HG02938 (cell line): Measurements from ENCODE around the gene KAT6B.
"Not testable (repeated sequence)": the region's sequence is repeated elsewhere in the genome, so short reads cannot be mapped to it uniquely, and the experiment has no call there.

Source experiments
- ATAC-seq: cut with Tn5 transposase; IDR thresholded peaks from one replicate; pipeline ENCODE4 v1.9.1; 2021; ENCODE audit warnings: mild to moderate bottlenecking, moderate library complexity; ENCODE audit not compliant: unreplicated experiment

The KAT6B gene

DNA sequence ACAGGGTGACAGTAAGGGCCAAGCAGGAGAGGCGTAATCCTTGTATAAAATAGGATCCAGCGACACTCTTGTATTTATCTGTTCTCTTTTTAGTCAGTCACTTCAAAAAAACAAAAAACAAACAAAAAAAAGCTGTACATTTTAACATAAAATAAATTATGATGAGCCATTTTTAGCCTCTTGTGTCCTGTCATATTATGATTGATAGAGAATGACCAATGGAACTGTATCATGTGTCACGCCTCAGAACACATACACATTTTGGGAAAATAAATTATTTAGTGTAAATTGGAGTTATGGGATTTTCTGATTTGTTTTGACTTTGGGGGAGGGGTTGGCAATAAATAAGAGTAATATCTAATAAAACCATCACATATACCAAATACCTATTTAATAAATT is 205.7 kb downstream of the KAT6B start:
- no peak for ATAC-seq

DNA sequence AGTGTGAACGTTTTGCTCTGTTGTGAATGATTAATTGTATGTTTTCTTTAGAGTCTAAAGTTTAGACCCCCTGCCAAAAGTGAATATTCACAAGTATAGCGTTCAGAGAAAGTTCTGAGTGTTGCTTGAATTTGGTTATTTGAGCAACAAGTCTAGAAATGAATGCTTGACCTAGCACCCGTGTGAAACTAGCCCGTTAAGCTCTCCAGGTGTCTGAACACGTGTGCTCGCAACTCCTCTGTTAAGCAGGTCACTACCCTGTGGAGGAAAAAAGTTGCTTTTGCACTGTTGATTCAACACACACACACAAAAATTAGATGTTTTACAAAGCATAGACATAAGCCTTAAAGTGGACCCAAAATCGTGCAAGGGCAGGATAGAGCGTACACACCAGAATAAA is 206.4 kb downstream of the KAT6B start:
- no peak for ATAC-seq

GRCh38 chr10:75033399-75034130 is 207.2 kb downstream of the KAT6B start:
- ATAC-seq: no peak

DNA sequence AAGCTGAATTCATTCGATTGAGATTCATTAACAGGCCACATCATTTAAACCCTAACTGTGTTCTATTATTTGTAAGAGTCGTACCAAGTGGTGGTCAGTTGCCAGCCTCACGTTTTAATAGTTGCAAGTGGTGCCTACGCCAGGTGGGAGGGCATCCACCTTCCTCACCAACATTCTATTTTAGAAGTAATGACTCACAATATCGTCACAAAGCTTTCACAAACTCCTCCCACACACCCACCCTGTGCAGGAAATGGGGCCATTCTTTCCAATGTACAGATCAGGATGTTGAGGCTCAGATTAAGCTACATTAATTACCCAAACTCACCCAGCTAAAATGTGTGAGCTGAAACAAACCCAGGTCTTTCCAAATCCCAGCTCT is 207.7 kb downstream of the KAT6B start:
- ATAC-seq: no peak

- no peak for ATAC-seq
Measured at GRCh38 chr10:75034714-75035258, 208.4 kb downstream of the KAT6B start.

DNA sequence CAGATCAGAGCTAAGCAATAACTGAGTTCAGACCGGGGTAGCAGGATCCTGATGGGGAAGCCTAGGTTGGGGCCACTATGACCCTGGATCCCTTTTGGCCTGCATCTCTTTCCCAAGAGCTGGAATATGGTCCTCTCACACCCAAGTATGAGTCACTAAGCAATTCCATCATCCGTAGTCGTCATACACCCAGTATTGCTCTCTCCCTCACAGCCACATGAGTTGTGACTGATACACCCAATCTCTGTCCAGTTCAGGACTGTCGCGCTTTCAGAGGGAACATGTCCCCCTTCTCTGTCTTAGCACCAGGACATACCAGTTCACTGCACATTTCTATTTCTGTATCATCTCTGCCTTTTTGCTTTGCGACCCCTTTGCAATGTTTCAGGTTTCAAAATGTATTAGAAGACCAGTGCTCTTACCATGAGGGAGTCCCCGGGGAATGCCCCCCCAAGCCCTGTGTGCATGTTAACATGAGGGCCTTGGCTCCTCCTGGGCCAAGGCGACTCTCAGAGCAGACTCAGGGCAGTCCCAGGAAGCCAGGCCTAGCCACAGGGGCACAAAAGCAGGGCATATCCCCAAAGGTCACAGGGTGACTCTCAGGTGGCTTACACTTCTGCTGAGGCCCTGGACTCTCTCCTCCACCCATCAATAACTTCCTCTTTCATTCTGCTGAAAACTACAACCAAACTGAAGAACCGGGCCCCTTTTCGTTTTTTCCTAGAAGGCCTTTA is 209.7 kb downstream of the KAT6B start:
- no peak for ATAC-seq

- ATAC-seq: no peak
Measured at GRCh38 chr10:75037171-75038153, 211.1 kb downstream of the KAT6B start.

DNA sequence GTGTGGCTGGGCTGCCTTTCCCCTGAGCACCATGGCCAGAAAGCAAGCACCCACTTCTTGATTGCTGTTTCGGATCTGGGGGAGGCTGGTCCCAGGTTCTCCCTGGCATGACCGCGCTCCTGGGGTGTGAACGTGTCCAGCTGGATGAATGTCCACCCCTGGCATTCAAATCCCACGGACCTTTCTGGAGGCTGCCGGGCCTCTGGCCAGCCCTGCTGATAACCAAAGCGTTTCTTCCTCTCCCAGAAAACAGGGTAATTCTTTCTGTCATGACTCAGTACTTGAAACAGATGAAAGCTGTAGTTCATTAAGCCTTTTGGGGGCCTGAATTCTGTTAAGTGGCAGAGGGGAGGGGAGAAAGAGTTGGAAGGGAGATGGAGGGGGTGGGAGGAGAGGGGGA is 211.9 kb downstream of the KAT6B start:
- no peak for ATAC-seq

- ATAC-seq: no peak
Measured at GRCh38 chr10:75040576-75040975, 214.2 kb downstream of the KAT6B start.

DNA sequence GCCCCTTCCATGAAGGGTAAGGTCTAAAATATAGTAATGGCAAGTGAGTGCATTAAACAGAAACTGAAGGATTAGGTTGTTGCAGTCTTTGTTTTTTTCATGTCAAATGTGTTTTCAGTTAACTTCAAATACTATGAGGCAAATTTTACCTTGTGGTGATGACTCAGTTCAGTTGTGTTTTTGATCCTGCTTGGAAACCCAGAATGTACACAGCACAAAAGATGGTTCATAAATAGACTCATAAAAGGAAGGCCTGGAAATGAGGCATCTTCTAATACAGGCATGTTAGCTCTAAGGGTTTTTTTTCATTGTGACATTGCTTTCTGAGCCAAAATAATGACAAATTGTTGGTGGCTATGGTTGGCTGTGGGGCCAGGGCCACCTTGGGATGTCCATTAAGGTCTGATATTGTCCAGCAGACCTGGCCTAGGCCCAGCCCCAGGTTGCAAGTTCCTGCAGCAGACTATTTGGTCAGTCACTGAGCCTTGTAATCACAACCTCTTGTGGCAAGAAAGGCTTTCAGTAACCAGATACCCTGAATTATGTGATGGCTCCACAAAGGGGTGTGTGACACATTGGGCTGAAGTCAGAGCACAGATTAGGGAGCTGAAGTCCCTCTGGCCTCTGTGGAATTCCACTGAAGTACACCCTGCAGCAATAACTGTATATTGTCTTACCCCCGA is 216.0 kb downstream of the KAT6B start:
- no peak for ATAC-seq

DNA sequence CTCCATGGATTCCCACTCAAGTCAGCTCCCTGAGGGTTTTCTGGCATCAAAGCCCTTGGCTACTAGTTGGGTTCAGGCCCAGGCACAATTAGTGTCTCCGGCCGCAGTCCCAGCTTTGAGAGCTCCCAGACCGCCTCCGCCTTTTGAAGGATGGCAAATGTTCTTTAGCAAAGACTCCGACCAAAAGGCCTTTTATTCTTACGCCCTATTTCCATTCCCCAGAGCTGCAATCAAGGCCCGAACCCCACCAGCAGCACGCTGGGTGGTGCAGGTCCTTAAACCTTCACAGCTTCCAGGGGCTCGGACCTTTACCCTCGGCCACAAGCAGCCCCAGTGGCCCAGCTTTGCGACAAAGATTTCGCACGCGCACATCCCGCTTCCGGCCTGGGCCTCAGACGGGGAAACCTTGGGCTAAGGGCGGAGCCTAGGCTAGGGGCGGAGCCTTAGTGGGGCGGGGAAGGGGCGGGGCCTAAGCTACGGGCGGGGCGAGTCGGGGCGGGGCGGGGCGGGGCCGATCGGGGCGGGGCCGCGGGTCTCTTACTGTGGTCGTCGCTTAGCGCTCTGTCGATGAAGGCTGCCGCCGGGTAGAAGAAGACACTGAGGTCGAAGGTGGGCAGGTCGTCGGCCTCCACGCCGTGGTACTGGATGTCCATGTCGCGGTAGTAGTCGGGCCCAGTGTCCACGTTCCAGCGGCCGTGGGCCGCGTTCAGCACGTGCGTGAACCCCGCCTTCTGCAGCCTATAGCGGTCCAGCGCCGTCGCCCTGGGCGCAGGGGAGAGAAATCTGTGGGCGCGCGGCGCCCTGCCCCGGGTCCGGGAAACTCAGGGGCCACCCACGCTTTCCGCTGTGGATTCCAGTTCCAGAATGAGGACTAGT is 217.1 kb downstream of the KAT6B start:
- no peak for ATAC-seq

DNA sequence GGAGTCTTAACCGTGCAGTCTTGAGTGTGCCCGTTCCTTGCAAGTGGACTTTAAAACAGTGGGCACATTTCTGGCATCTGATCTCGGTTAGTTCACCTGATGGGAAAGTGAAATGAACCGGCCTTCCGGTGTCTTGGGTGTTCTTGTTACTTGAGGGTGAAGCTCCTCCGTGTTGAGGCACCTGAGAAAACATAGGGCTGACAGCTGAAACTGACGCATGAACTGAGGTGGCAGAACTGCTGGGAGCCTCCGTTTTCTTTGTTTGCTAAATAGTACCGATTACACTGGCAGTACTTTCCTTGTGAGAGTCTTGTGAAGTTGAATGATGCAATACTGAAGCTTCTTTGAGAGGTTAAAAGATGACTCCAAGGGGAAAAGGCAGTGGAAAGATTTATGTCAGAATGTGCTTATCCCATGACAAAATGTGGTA is 222.3 kb downstream of the KAT6B start:
- no peak for ATAC-seq

- no peak for ATAC-seq
Measured at GRCh38 chr10:75049316-75050148, 223.1 kb downstream of the KAT6B start.

DNA sequence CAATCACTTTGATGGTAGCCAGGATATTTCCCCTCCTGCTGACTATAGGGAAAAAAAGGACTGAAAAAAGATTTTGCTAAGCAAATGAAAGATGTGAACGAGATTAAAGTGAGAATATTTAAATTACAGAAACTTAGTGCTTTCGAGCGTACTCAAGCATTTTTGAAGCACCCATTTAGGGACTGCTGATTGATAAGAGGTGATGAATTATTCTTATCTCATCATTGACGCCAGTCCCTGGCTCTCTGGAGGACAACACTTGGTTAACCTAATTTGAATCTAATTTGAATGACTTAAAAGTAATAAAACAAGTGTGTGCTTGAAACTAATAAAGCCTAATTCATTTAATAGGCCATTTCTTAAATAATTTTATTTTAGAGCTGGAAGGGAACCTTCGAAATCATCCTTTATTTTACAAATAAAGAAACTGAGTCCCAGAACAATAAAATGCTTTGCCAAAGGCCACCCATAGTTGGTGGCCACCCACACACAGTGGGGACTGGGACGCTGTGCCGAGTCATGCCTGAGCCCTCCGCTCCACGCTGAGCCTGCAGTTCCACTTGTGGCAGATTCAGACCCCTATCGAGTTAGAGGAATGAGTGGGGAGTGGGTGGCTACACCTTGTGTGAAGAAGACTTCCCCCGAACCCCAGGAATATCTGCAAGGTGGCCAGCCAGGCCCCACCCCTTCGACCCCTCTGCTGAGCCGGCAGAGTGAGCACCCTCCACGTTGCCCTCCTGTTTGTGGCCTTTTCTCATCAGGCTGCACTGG is 223.9 kb downstream of the KAT6B start:
- no peak for ATAC-seq

DNA sequence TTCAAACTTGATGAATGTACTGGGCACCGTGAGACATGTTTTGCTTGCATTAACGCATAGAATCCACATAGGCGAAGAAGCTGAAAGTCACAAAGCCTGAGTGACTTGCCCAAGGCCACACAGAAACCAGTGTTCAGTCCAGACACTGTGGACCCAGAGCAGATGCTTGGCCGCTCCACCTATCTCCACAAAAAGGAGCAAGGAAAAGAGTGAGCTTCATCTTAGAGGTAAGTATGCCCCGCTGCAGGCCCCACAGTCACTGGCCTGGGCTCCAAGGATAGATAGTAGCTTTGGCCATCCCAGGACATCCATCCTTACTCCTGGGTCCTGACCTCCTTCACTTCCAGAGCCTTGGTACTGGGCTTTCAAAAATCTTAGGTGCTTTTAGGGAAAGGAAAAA is 224.9 kb downstream of the KAT6B start:
- no peak for ATAC-seq

GRCh38 chr10:75055896-75056406 is 229.6 kb downstream of the KAT6B start:
- ATAC-seq: not testable (repeated sequence)

DNA sequence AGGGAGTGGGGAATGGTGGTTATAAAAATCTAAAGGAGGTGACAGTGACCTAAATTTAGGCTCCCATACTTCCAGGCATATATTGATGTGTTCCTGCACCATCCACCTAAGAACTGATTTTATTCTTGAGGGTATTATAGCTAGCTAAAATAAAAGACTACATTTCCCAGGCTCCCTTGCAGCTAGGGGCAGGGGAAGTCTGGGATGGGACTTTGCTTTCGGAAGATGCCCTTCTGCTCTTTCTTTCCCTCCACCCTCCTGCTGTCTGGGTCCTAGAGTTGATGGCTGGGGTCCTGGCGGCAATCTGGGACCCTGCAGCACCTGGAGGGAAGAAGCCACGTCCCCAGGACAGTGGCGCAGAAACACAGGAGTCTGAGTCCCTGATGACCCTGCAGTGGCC is 231.3 kb downstream of the KAT6B start:
- no peak for ATAC-seq

DNA sequence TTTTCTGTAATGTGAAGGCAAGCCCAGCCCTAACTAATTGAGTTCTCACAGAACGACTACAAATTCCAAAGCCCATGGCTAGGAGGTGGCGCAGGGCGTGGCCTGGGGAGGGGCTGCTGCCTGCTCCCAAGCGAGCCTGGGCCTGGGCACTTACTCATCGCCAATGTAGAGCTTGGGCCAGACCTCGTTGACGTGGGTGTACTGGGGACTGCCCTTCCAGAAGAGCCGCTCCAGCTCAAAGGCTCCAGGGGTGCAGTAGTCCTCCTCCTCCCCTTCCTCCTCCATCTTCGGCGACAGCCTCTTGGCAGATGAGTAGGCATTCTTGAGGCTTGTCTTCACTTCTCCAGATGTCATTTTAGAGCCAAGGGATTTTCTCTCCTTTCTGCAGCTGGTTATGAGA is 231.8 kb downstream of the KAT6B start:
- no peak for ATAC-seq
